ENCODE data around the gene HCK.
"Not testable (repeated sequence)": the region's sequence is repeated elsewhere in the genome, so short reads cannot be mapped to it uniquely, and the experiment has no call there.

Gene HCK

GRCh38 chr20:32029561-32029960 is 22.5 kb upstream of the HCK start:
- no peak for DNase-seq (ENCODE audit: low read depth)

GRCh38 chr20:32031007-32031958 is 20.8 kb upstream of the HCK start:
- DNase-seq (ENCODE audit: low read depth), result peak; percentile 36

GRCh38 chr20:32033316-32033715 is 18.7 kb upstream of the HCK start:
- no peak for DNase-seq (ENCODE audit: low read depth)

GRCh38 chr20:32033721-32034120 is 18.3 kb upstream of the HCK start:
- not testable (repeated sequence) for DNase-seq (ENCODE audit: low read depth)

- no peak for DNase-seq (ENCODE audit: low read depth)
Observed at GRCh38 chr20:32034581-32035425, 17.2 kb upstream of the HCK start.

GRCh38 chr20:32035426-32035779 is 16.6 kb upstream of the HCK start:
- DNase-seq (ENCODE audit: low read depth), result no peak

- no peak for DNase-seq (ENCODE audit: low read depth)
Observed at GRCh38 chr20:32036252-32036651, 15.8 kb upstream of the HCK start.

- no peak for DNase-seq (ENCODE audit: low read depth)
Observed at GRCh38 chr20:32036716-32037485, 15.1 kb upstream of the HCK start.

- no peak for DNase-seq (ENCODE audit: low read depth)
Observed at GRCh38 chr20:32037929-32038328, 14.1 kb upstream of the HCK start.

GRCh38 chr20:32040142-32040953 is 11.7 kb upstream of the HCK start:
- no peak for DNase-seq (ENCODE audit: low read depth)

- no peak for DNase-seq (ENCODE audit: low read depth)
Observed at GRCh38 chr20:32045999-32046398, 6.0 kb upstream of the HCK start.

GRCh38 chr20:32050324-32050841 is 1.7 kb upstream of the HCK start:
- no peak for DNase-seq (ENCODE audit: low read depth)

- DNase-seq (ENCODE audit: low read depth), result no peak
Observed at GRCh38 chr20:32050851-32051556, 1.0 kb upstream of the HCK start.

GRCh38 chr20:32051720-32052089 is 337 bp upstream of the HCK start:
- no peak for DNase-seq (ENCODE audit: low read depth)

GRCh38 chr20:32052778-32053362 is 828 bp downstream of the HCK start:
- DNase-seq (ENCODE audit: low read depth), result no peak

- DNase-seq (ENCODE audit: low read depth), result no peak
Observed at GRCh38 chr20:32053648-32054047, 1.6 kb downstream of the HCK start.

- no peak for DNase-seq (ENCODE audit: low read depth)
Observed at GRCh38 chr20:32056708-32057483, 4.9 kb downstream of the HCK start.

- DNase-seq (ENCODE audit: low read depth), result no peak
Observed at GRCh38 chr20:32057656-32058184, 5.7 kb downstream of the HCK start.

- no peak for DNase-seq (ENCODE audit: low read depth)
Observed at GRCh38 chr20:32059189-32059588, 7.1 kb downstream of the HCK start.

Measured in stimulated activated CD8-positive, alpha-beta memory T cell treated with anti-CD3 and anti-CD28 coated beads, Interleukin-15, amount 100 ng/mL, for 24 hours (primary cell).